ENCODE results near the gene KRTAP12-4. TPM values are rescaled to one million over a fixed set of nuclear protein-coding genes. Genes with fewer than 3 reads are reported as not detected.
"Not testable (repeated sequence)": the region's sequence is repeated elsewhere in the genome, so short reads cannot be mapped to it uniquely, and the experiment has no call there.

Gene KRTAP12-4
- total RNA-seq, 6 experiments from 2014 or later = not detected

- no peak overlapping the region for H3K27ac Mint-ChIP-seq
- H3K36me3 Mint-ChIP-seq (ENCODE audit: low read depth) = peaks cover 28% of the 10 kb centered on the region
- no peak for DNase-seq
- peaks cover 4% of the 10 kb centered on the region; the same call in 1 of the 2 replicates for H3K27me3 Mint-ChIP-seq (ENCODE audit: insufficient read depth)
- peaks cover 62% of the 10 kb centered on the region for H3K9me3 Mint-ChIP-seq
- H3K4me3 Mint-ChIP-seq = no peak overlapping the region
- TF ChIP-seq, protein P1, sequence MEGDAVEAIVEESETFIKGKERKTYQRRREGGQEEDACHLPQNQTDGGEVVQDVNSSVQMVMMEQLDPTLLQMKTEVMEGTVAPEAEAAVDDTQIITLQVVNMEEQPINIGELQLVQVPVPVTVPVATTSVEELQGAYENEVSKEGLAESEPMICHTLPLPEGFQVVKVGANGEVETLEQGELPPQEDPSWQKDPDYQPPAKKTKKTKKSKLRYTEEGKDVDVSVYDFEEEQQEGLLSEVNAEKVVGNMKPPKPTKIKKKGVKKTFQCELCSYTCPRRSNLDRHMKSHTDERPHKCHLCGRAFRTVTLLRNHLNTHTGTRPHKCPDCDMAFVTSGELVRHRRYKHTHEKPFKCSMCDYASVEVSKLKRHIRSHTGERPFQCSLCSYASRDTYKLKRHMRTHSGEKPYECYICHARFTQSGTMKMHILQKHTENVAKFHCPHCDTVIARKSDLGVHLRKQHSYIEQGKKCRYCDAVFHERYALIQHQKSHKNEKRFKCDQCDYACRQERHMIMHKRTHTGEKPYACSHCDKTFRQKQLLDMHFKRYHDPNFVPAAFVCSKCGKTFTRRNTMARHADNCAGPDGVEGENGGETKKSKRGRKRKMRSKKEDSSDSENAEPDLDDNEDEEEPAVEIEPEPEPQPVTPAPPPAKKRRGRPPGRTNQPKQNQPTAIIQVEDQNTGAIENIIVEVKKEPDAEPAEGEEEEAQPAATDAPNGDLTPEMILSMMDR (IDR thresholded peaks at IDR 0.05) = no peak
- no peaks in the 10 kb centered on the region for H3K4me1 Mint-ChIP-seq (ENCODE audit: low read depth)
Observed at GRCh38 chr21:44643741-44644310, 10.6 kb downstream of the KRTAP12-4 start.

GRCh38 chr21:44640761-44641160 is 13.7 kb downstream of the KRTAP12-4 start:
- no peaks in the 10 kb centered on the region for H3K4me1 Mint-ChIP-seq (ENCODE audit: low read depth)
- H3K27me3 Mint-ChIP-seq (ENCODE audit: insufficient read depth) = peaks cover 8% of the 10 kb centered on the region
- no peak for DNase-seq
- peaks cover 54% of the 10 kb centered on the region for H3K9me3 Mint-ChIP-seq
- H3K36me3 Mint-ChIP-seq (ENCODE audit: low read depth) = peaks cover 22% of the 10 kb centered on the region
- H3K4me3 Mint-ChIP-seq = no peak overlapping the region
- no peak overlapping the region for H3K27ac Mint-ChIP-seq
- TF ChIP-seq, protein P1 (IDR thresholded peaks at IDR 0.05) = no peak

DNA sequence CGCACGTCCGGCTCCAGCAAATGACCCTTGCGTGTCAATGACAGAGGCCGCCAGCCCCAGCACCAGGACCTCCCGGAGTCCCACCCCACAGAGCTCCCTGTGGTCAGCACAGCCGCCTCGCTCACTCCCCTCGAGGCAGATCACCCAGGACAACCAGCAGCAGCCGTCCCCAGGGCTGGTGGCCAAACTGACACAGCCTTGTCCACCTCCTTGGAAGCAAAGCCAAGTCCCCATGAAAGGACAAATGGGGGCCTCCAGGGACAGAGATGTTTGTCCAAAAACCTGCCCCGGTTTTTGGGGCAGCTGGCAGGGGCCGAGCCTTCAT is 15.2 kb downstream of the KRTAP12-4 start:
- no peaks in the 10 kb centered on the region for H3K4me1 Mint-ChIP-seq (ENCODE audit: low read depth)
- peaks cover 8% of the 10 kb centered on the region for H3K27me3 Mint-ChIP-seq (ENCODE audit: insufficient read depth)
- H3K27ac Mint-ChIP-seq = no peak overlapping the region
- TF ChIP-seq, protein P1 (IDR thresholded peaks at IDR 0.05) = no peak
- peaks cover 39% of the 10 kb centered on the region for H3K9me3 Mint-ChIP-seq
- DNase-seq = no peak
- peaks cover 13% of the 10 kb centered on the region; the same call in 1 of the 2 replicates for H3K36me3 Mint-ChIP-seq (ENCODE audit: low read depth)
- H3K4me3 Mint-ChIP-seq = no peak overlapping the region

DNA sequence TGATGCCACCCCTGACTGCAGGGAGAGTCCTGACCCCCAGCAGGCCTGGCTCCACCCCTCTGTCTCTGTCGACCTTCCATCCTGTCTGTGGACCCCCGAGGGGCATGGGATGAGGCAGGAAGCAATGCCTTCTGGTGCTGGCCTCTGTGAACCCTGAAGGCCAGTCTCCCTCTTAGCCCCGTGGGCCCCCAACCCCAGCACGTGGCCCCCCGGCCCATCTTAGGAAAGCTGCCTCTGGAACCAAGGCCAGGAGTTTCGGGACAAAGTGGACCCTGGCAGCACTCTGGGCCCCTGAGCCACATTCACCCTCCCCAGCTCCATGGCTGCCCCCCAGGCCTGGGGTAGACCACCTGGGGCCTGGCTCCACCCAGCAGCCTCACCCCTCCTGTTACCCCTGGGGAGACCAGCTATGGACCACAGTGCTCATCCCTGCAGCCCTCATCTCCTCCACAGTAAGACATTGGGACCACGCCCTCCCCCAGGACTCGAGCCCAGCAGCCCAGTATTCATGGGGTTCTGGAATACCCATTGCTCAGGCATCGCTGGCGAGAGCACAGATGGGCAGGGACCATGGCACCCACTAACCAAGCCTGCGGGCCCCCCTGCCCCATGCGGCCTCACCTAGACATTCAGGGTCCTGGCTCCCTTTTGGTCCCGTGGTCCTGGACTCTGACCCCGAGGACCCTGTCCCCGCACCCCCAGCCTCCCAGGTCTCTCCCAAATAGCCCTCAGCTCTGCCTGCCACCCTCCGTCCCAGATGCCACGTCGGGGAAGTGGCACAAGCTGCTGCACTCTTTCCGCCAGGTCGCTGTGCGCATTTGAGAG is 15.7 kb downstream of the KRTAP12-4 start:
- not testable (repeated sequence) for H3K27ac Mint-ChIP-seq; H3K4me1 Mint-ChIP-seq (ENCODE audit: low read depth); H3K4me3 Mint-ChIP-seq; DNase-seq; H3K27me3 Mint-ChIP-seq (ENCODE audit: insufficient read depth); H3K36me3 Mint-ChIP-seq (ENCODE audit: low read depth)
- peaks cover 34% of the 10 kb centered on the region for H3K9me3 Mint-ChIP-seq

GRCh38 chr21:44637851-44638348 is 16.6 kb downstream of the KRTAP12-4 start:
- H3K9me3 Mint-ChIP-seq = peaks cover 25% of the 10 kb centered on the region; the same call in 1 of the 2 replicates
- H3K4me3 Mint-ChIP-seq; H3K27me3 Mint-ChIP-seq (ENCODE audit: insufficient read depth); H3K27ac Mint-ChIP-seq; H3K4me1 Mint-ChIP-seq (ENCODE audit: low read depth); DNase-seq; H3K36me3 Mint-ChIP-seq (ENCODE audit: low read depth): not testable (repeated sequence)

- Mint-ChIP-seq H3K27ac (no peak within 1 kb of the TSS), H3K36me3 (ENCODE audit: low read depth) (peaks cover 5% of the 10 kb centered on the region; the same call in 1 of the 2 replicates), H3K4me3 (no peak within 1 kb of the TSS), H3K27me3 (ENCODE audit: insufficient read depth) (peaks cover 8% of the 10 kb centered on the region), H3K4me1 (ENCODE audit: low read depth) (no peaks in the 10 kb centered on the region), H3K9me3 (peaks cover 29% of the 10 kb centered on the region)
- TF ChIP-seq, protein P1 (IDR thresholded peaks at IDR 0.05) = no peak
- DNase-seq = no peak
Observed at GRCh38 chr21:44637018-44637850, 17.2 kb downstream of the KRTAP12-4 start, which contains the start of gene KRTAP10-10. Gene KRTAP10-10, plus strand, starts transcription at chr21:44637356. Its CDS starts 62 bp downstream, at chr21:44637418.
